Measurements from ENCODE around the gene BCKDHA.
A peak's percentile ranks its signal among the peaks of the same experiment; 100 is the strongest.
"Not testable (repeated sequence)": the region's sequence is repeated elsewhere in the genome, so short reads cannot be mapped to it uniquely, and the experiment has no call there.

BCKDHA gene

DNA sequence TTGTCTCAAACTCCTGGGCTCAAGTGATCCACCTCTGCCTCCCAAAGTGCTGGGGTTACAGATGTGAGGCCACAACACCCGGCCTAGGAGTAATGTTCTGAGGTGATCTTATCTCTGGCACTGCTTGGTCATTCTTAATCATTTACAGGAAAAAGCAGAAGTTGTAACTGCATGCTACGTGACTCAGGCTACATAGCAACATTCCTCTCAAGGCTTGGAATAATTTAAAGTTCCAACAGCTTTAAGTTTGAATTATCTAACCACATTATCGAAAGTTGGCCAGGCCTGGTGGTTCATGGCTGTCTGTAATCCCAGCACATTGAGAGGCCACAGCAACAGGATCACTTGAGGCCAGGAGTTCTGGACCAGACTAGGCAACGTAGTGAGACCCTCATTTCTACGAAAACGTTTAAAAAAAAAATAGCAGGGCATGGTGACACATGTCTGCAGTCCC lies 29.7 kb upstream of the BCKDHA start:
- DNase-seq = peak; percentile 94

DNA sequence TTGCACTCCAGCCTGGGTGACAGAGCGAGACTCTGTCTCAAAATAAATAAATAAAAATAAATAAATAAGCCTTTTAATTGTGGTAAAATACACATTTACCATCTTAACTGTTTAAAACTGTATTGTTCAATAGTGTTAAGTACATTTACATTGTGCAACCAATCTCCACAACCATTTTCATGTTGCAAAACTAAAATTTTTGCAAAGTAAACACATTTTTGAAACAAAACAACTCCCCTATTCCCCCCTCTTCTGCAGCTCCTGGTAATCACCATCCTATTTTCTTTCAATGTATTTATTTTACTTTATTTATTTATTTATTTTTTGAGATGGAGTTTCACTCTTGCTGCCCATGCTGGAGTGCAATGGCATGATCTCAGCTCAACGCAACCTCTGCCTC lies 27.8 kb upstream of the BCKDHA start:
- no peak for DNase-seq

DNA sequence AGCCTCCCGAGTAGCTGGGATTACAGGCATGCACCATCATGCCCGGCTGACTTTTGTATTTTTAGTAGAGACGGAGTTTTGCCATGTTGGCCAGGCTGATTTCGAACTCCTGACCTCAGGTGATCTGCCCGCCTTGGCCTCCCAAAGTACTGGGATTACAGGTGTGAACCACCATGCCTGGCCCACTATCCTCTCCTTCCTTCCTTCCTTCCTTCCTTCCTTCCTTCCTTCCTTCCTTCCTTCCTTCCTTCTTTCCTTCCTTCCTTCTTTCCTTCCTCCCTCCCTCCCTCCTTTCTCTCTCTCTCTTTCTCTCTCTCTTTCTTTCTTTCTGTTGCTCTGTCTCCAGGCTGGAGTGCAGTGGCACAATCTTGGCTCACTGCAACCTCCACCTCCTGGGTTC lies 26.5 kb upstream of the BCKDHA start:
- not testable (repeated sequence) for DNase-seq

DNA sequence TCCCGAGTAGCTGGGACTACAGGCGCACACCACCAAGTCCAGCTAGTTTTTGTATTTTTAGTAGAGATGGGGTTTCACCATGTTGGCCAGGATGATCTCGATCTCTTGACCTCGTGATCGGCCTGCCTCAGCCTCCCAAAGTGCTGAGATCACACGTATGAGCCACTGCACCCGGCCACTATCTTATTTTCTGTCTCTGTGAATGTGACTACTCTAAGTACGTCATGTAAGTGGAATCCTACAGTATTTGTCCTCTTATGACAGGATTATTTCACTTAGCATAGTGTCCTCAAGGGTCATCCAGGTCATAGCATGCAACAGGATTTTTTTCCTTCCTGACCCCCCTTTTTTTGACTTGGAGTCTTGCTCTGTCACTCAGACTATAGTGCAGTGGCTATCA lies 26.1 kb upstream of the BCKDHA start:
- DNase-seq = no peak

DNA sequence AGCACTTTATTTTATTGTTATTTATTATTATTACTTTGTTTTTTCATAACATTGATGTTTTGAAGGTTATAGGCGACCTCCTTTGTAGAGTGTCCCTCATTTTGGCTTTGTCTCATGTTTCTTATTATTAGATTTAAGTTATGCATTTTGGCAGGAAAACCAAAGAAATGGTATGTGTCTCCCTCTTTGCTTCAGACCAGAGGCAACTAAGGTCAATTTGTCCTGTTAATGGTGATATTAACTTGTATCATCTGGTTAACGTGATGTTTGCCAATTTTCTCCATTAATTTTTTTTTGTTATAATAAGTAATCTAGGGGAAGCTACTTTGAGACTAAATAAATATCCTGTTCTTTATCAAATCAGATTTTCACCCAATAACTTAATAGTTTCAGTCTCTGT lies 25.1 kb upstream of the BCKDHA start:
- no peak for DNase-seq

DNA sequence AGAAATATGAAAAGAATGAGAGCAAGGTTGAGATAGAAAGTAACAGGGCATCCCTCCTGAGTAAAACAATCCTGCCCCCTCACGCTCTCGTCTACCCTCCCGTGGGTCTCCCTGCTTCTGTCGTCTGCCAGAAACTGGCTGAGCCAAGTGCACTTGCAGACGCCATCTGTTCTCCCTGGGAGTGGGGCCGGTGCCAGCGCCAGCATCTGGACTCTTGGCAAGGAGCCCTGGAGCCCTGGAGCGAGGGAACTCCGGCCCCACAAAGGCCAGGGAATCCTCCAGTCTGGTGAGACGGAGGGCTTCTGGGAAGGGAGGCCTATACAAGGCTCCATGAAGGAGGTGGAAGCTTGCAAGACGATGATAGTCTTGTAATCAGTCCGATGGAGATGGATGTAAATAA lies 23.6 kb upstream of the BCKDHA start:
- DNase-seq = peak; percentile 92

DNA sequence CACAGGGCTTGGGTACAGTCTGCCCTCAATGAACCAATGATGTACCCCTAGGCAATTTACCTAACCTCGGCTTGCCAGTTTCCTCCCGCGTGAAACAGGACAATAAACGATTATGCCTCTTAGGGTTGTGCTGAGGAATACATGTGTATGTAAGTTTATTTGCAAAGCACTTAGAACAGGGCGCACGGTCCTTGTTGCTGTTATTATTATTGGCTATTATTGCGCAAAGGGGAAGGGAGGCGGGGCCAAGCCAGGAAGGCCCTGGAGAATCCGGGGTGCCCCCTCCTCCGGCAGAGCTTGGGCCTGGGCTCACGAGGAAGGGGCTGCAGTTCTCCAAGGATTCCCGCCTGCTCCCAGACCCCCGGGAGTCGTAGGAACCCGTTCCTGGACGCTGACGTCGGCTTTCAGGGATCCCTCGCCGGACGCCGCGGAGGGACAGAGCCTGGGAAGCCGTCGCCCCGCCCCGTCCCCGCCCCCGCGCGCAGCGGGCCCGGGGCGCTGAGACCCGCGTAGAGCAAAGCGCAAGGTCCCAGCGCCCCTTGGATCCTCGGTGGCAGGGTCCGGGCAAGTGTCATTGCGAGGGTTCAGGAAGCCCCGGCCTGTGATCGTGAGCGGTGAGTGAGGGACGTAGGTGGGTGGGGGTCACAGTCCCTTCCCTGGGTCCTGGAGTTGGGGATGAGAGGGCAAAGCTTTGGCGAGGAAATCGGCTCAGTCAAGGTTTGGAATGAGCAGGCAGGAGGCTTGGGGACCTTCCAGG lies 21.2 kb upstream of the BCKDHA start, which contains the start of gene TMEM91:
TSS of gene TMEM91 (plus strand) at position 293 of the 757 bp plus-strand sequence. CDS start 1,777 bp downstream, outside the sequence.
- DNase-seq = no peak

DNA sequence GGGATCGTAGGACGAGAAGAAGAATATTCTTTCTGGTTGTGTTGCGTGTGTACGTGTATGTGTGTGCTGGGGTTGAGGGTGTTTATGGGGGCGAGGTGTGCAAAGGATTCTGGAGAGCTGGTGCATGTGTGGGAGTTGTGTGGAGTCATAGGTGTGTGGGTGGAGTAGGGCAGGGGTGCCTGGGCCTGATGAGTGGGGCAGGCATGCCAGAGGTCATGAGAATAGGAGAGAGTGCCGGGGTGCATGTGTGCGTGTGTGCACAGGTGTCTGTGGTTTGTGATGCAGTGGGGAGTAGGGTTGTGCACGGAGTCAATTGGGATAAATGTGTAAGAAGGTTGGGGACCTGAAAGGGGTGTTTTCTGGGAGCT lies 20.6 kb upstream of the BCKDHA start:
- DNase-seq = no peak

DNA sequence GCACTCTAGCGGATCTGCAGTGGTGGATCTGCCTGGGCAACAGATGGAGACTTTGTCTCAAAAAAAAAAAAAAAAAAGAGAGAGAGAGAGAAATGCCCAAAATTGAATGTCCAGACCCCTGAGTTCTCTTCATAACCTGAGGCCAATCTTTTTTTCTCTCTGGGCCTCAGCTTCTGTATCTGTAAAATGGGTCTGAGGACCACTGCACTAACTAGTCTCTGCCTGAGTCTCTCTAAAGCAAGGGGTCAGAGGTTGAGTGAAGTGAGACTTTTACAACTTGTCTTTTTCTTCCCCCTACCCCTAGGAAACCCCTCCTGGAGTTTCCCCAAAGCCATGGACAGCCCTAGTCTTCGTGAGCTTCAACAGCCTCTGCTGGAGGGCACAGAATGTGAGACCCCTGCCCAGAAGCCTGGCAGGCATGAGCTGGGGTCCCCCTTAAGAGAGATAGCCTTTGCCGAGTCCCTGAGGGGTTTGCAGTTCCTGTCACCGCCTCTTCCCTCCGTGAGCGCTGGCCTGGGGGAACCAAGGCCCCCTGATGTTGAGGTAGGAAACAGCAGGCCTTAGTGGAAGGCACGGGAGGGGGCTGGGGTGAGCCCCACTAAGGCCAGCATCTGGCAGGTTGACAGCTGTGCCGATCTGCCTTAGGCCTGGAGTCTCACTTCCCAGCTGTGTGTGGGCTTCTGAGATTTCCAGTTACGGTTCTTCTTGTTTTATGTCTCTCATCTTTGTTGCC lies 19.5 kb upstream of the BCKDHA start:
- DNase-seq = peak; percentile 25

DNA sequence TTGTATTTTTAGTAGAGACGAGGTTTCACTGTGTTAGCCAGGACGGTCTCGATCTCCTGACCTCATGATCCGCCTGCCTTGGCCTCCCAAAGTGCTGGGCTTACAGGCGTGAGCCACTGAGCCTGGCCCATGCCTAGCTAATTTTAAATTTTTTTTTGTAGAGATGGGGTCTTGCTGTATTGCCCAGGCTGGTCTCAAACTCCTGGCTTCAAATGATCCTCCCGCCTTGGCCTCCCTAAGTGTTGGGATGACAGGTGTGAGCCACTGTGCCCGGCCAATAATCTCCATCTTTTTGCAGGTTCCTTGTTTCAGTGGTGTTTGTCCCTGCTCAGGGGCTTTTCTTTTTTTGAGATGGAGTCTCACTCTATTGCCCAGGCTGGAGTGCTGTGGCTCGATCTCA lies 16.1 kb upstream of the BCKDHA start:
- not testable (repeated sequence) for DNase-seq

DNA sequence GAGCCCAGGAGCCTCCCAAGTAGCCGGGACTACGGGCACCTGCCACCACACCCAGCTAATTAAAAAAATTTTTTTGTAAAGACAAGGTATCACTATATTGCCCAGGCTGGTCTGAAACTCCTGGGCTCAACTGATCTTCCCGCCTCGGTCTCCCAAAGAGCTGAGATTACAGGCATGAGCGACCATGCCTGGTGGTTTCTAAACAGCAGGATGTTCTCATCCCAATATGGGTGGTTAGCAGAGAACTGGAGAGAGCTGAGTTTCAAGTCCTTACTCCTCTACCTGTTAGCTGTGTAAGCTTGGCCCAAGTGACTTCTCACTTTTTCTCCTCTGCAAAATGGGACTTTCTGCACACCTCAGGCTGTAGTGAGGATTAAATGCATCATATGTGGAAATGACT lies 13.3 kb upstream of the BCKDHA start:
- DNase-seq = no peak

DNA sequence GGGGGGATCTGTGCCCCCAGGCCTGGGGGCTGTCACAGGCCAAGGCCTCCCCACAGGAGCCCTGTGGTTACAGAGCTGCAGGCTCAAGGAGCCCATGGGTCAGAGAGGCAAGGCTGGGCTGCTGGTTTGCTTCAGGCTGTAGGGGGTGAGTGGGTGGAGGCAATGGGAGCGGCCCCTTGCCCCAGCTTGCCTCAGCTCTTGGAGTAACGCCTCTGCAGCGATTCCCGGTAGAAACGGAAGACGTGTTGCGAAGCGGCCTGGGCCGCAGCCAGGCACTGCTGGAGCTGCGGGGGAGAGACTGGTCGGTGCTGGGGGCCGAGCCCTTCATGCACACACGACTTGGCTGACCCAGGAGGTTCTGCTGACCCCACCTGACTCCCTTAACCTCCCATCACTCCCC lies 11.2 kb upstream of the BCKDHA start:
- no peak for DNase-seq

DNA sequence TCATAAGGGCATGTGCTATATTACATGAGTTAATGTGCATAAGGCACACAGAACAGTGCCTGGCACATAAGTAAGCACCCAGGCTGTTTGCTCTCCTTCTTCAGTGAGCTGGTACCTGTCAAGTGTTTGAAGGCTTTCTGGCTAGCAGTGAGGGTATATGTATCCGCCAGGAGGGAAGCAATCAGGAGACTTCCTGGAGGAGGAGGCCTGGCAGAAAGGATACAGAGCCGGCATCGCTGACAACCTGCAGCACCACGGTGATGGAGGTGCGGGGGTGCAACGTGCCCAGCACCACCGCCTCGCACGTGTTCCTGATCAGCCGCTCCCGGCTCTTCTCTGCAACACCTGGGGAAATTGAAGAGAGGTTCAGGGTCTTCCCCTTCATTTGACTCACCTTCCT lies 6.0 kb upstream of the BCKDHA start:
- DNase-seq = no peak

DNA sequence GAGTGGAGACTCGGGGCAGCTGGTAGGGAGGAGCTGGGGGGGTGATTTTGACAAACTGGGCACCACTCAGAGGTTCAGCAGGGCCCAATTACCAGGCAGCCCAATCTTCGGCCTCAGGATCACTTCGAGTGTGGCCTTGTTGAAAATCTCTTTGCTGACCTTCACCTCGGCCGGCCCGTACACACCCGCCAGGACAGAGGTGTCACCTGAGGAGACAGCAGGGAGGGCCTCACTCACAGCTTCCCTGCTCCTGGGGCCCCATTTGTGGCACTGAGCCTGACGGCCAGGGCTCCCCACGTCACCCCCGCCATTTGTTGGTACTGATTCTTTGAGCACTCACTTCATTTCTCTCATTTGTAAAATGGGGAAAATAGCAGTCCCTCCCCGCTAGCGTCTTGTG lies 4.8 kb upstream of the BCKDHA start:
- DNase-seq = no peak

DNA sequence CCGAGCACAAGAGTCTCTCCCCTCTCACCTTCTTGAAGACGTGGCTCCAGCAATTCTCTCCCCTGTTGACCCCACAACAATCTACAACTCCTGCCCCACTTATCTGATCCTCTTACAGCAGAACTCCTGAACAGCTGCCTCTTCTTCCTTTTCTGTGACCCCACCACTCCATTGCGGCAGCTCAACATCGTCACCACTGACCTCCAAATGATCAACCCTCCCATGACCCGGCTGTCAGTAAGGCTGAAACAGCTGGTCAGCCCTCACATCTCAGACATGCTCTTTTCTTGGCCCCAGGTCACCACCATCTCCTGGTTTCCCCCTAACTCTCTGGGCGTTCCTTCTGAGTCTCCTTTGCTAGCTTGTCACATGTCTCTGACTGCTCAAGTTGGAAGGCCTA lies 2.3 kb upstream of the BCKDHA start:
- no peak for DNase-seq

DNA sequence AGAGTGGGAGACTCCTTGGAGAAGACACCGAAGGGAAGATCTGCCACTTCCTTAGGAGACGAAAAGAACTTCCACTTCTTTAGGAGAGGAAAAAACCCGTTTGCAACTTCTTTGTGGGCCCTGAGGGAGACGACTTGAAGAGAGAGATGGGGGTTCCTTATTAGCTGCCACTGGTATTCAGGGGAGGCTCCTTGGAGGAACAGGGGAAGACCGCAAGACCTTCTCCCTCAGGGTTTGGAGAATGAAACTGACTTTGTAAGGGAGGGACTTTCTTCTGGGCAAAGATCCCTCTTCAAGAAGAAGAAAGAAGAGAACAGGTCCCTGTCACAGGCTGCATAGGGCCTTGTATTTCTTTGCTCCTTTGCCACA lies 416 bp downstream of the BCKDHA start:
- no peak for DNase-seq

DNA sequence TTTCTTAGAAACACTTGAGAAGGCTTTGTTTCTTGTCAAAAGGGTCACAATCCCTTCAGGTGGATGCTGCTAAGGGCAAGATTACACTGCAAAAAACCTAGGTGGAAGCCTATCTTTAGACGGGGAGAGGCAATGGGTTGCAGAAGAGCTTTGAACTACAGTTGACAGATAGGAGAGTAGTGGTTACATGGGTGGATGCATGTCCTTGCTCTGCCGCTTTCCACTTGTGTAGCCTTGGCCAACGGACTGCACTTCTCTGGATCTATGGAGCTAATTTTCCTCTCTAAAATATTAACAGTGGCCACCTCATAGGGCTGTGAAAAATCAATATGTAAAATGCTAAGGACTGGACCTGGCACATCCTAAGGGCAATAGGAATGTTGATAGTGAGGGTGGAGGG lies 980 bp downstream of the BCKDHA start:
- no peak for DNase-seq

DNA sequence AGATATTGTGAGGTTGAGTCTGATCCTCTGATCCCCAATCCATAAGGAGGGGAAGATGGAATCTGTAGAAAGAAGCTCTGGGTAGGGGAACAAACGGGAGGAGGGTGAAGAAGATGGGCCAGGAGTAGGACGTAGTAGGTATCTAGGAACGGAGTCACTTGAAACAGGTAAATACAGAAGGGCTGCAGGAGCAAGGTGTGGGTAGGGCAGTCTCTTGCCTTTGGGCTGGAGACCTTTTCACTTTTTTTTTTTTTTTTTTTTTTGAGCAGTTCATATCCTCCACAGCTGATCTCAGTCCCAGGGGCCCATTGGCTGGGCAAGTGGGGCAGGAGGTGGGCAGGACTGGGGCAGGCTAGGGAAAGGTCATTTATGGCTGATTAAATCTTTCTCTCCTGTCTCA lies 1.5 kb downstream of the BCKDHA start:
- DNase-seq = no peak

DNA sequence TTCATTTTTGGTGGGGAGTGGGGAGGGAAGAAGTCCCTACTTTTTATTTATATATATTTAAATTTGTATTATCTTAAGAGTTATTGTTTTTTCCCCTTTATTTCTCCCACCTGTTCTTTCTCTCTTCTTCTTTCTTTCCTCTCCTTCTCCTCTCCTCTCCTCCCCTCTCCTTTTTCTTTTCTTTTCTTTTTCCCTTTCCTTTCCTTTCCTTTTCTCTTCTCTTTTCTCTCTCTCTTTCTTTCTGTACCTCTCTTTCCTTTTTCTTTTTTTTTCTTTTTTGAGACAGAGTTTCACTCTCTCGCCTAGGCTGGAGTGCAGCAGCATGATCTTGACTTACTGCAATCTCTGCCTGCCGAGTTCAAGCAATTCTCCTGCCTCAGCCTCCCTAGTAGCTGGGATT lies 1.9 kb downstream of the BCKDHA start:
- DNase-seq = no peak

DNA sequence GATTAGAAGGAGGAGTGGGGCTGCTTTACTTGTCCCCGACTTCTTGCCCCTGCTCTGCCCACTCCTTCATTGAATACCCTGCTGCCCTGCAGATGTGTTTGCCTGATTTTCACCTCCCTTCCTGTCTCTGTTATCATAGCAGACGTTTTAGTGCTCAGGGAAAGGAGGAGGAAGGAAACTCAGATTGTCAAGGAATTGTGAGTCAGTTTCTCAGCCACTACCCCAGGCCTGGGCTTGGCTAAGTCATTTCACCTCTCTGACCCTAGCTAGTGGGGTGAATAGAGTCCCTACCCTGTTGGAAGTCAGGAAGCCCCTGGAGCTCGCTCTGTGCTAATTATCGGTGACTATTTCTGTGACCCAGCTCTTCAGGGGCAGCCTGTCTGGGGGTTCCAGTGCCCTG lies 3.9 kb downstream of the BCKDHA start:
- DNase-seq = no peak

DNA sequence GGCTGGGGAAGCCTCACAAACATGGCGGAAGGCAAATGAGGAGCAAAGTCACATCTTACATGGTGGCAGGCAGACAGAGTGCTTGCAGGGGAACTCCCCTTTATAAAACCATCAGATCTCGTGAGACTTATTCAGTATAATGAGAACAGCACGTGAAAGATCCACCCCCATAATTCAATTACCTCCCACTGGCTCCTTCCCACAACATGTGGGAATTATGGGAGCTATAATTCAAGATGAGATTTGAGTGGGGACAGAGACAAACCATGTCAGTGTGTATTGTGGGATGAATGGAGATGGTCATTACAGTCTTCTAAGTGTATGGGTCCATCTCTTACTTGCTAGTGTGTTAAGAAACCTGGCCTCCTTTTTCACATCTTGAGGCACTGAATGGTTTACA lies 4.4 kb downstream of the BCKDHA start:
- no peak for DNase-seq

DNA sequence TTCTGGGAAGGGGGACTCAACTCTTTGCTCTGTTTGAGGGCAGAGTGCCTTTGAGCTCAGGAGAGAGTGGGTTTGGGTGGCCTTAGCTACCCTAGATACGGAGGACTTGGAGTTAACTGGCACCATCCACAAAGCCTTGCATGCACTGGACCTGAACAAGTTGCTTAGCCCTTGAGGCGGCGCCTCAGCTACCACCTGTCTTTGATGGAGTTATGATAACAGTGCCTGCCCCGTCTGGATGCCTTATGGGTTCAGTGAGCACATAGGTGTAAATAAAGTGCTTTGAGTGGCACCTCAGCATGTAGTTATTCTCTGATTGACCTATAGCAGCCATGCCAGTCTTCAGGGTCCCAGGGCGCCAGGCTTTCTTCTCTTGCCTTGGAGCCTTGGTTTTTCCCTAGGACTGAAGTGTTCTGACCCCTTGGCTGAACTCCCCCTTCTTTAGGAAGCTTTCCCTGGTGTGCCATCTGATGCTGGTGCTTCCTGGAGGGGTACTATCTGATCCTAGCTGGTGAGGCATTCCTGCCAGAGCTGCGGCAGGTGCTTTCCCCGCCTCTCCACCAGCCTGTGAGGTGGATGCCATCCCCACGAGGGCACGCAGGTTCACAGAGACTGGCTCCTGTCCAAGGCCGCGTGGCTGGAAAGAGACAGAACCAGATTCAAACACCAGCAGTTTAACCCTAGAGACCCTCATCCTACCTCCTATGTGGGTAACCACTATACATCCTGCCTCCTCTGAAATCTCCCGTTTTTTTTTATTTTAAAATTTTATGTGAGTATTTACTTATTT lies 5.8 kb downstream of the BCKDHA start:
- no peak for DNase-seq

DNA sequence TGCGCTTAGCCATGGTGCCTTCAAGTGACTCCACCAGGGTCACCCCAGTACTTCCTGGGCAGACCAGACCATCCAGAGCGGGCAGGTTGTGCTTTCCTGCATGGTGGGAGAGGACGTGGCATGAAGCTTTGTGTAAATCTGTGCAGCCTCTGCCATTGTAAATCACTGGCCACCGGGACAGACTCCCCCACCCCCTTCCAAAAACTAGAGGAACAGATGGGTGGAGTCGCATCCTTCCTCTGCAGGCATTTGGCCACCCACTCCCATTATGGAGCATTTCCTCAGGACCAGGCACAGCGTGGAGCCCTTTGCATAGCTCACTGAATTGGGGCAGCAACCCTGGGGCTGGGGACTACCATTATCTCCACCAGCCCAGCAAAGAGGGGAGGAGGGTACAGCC lies 8.2 kb downstream of the BCKDHA start:
- no peak for DNase-seq

DNA sequence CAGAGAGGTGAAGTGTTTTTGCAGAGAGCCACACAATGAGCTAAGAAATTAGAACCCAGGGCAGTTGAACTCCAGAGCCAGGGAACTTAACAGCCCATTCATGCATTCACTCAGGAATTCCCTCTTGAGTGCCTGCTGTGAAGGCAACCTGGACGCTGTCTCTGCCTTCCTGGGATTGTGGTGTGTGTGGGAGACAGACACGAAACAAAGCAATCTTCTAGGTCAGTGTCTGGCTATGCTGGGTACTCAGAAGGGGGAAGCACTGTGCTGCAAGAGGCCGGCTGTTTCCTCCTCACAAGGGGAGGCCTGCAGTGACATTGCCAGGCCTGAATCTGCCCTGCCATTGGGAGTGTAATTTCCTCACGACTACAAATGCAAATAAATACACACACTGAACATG lies 9.7 kb downstream of the BCKDHA start:
- DNase-seq = no peak
